Psoas muscle (tissue), 8 donors: Measurements from ENCODE around the gene GPNMB. TPM values are rescaled to one million over a fixed set of nuclear protein-coding genes. Genes with fewer than 3 reads are reported as not detected.
"Not testable (repeated sequence)": the region's sequence is repeated elsewhere in the genome, so short reads cannot be mapped to it uniquely, and the experiment has no call there.

ENCODE experiments used
- ATAC-seq, 4 donors: fragments of 200-7000 bp; cut with Tn5 transposase; one replicate each; pipeline ENCODE4 v1.9.1; 2020; ENCODE audit warnings: moderate library complexity in 3 of 4, mild to moderate bottlenecking in 2 of 4
- DNase-seq, 2 donors: peaks; one replicate each; pipeline ENCODE4 v3.0.0-alpha.2; 2020
- H3K27ac ChIP-seq: fragments of 200-600 bp; one replicate; pipeline ENCODE4 v1.8.0; 2022
- H3K27me3 ChIP-seq, 3 donors: fragments of 200-600 bp in 1 of 3; one replicate each; pipeline versions ENCODE4 v1.6.1 to v1.8.0; 2013 to 2022; ENCODE audit warnings: low read length in 2 of 3, mild to moderate bottlenecking in 2 of 3, moderate library complexity in 1 of 3; ENCODE audit not compliant: insufficient read depth in 3 of 3
- H3K36me3 ChIP-seq, 2 donors: fragments of 200-600 bp in 1 of 2; one replicate each; pipeline versions ENCODE4 v1.6.1 to v1.8.0; 2013 to 2022; ENCODE audit warnings: low read depth in 1 of 2, mild to moderate bottlenecking in 1 of 2, moderate library complexity in 1 of 2; ENCODE audit not compliant: insufficient read depth in 1 of 2
- H3K4me1 ChIP-seq: fragments of 200-600 bp; one replicate; pipeline ENCODE4 v1.8.0; 2022
- H3K4me3 ChIP-seq: fragments of 200-600 bp; one replicate; pipeline ENCODE4 v1.8.0; 2022; ENCODE audit warnings: mild to moderate bottlenecking
- H3K9me3 ChIP-seq: fragments of 200-600 bp; one replicate; pipeline ENCODE4 v1.8.0; 2022
- CTCF ChIP-seq: fragments of 200-600 bp; IDR thresholded peaks from one replicate; pipeline ENCODE4 v1.8.0; 2022; ENCODE audit warnings: antibody characterized with exemption
- WGBS, 3 donors: extraction: QIAGEN DNeasy Blood & Tissue Kit; methylation state at CpG; one replicate each; pipeline versions ENCODE4 v1.1.6 to v1.1.7; 2013; 5-methylcytosine and 5-hydroxymethylcytosine counted together
- intact Hi-C, 2 donors: fragments of 100-400 bp; cut with DNase I; formaldehyde crosslinking; loops; one replicate each; pipeline versions ENCODE4 v1.11.0 to v1.14.2; 2022
- long read RNA-seq, 2 donors: library from polyadenylated mRNA; unstranded; transcript quantifications; one replicate each; pipeline ENCODE4 v2.0.0, GENCODE V29; 2021
- polyA plus RNA-seq, 3 donors: library from polyadenylated mRNA; stranded (reverse); fragments of 200-250 nt; gene quantifications; one replicate each; pipeline ENCODE4 v1.2.3, GENCODE V29; 2013
- total RNA-seq, 4 donors: library from RNA; stranded (reverse); fragmentation: NEBNext Ultra II Directional in 2 of 4; extraction: Animal tissue kit (Norgen Biotek cat#: 25700) in 2 of 4; gene quantifications; one replicate each; pipeline versions ENCODE4 v1.2.1 to v1.2.4, GENCODE V29; 2021 to 2023
- donor health status: healthy with polysubstance abuse.
- donor health status: DM: no; HTN: no; CAD: no; lungs with moderate emphysema.
- donor health status: Bipolar disorder and iron deficiency.
- donor health status: healthy.
- donor health status: DM: yes; HTN: yes; CAD: no.
- donor health status: DM: no; HTN: no; CAD: no.
- donor health status: DM: no; HTN: no; CAD: no.
- donor health status: DM: yes; HTN: yes; CAD: no.

Gene GPNMB
- total RNA-seq: 10 to 100 TPM; 11.2 to 24.9 (median 17.6) TPM
- 10 to 100 TPM in 1 of 3 donors, 1 to 10 TPM in 2; 4.3 to 10.7 (median 7.6) TPM for polyA plus RNA-seq
- long read RNA-seq, donor 1, transcript GPNMB-207 (2 exons, 808 nt): major isoform, 6 of 11 reads
- long read RNA-seq, donor 1, partial matches to known transcripts: 2 of 11 reads
- long read RNA-seq, donor 1, other reads (novel, unspliced or antisense): 0 of 11 reads
- long read RNA-seq, donor 2, partial matches to known transcripts: 0 of 7 reads
- long read RNA-seq, donor 2, other reads (novel, unspliced or antisense): 3 of 7 reads

- Histone ChIP-seq H3K27ac (peak within 1 kb of the TSS; percentile 55), H3K36me3 (no peaks in the 10 kb centered on the region), H3K4me3 (peak within 1 kb of the TSS; percentile 61), H3K9me3 (no peaks in the 10 kb centered on the region), H3K4me1 (peaks cover 7% of the 10 kb centered on the region), H3K27me3 (peaks cover 0 to 13% (median 6%) of the 10 kb centered on the region in 3 donors)
- intact Hi-C loops: no loop called here
- ATAC-seq (peak in 3 of 4 donors; percentile 58 to 70 (median 70)), DNase-seq (peak in 1 of 2 donors; percentile 33)
- WGBS, 3 donors: 29 to 48% (median 35%) methylated on average over 7 of the region's 7 CpGs
- no peak for TF ChIP-seq CTCF
Observed at GRCh38 chr7:23246555-23246954, at the start of gene GPNMB. GPNMB (plus strand) TSS chr7:23246775; CDS start chr7:23246858, 83 bp downstream.

GRCh38 chr7:23197745-23198144, 48.8 kb upstream of the GPNMB start:
- H3K4me3 ChIP-seq, DNase-seq, H3K27ac ChIP-seq, ATAC-seq, H3K4me1 ChIP-seq, H3K9me3 ChIP-seq, intact Hi-C loops, H3K27me3 ChIP-seq: not testable (repeated sequence)
- 90 to 97% (median 96%) methylated on average over 5 of the region's 5 CpGs for WGBS, 3 donors
- peaks cover 4 to 66% of the 10 kb centered on the region in 2 donors for H3K36me3 ChIP-seq

GRCh38 chr7:23200331-23200730, 46.2 kb upstream of the GPNMB start:
- Histone ChIP-seq H3K4me3 (no peak overlapping the region), H3K27me3 (no peaks in the 10 kb centered on the region), H3K36me3 (peaks cover 4 to 48% of the 10 kb centered on the region in 2 donors), H3K27ac (no peak overlapping the region), H3K4me1 (no peaks in the 10 kb centered on the region), H3K9me3 (no peaks in the 10 kb centered on the region)
- intact Hi-C loops: no loop called here
- 78 to 92% (median 88%) methylated on average over 2 of the region's 2 CpGs for WGBS, 3 donors
- no peak for TF ChIP-seq CTCF
- DNase-seq: no peak
- ATAC-seq: no peak

GRCh38 chr7:23204241-23204640, 42.3 kb upstream of the GPNMB start:
- DNase-seq (no peak), ATAC-seq (no peak)
- Histone ChIP-seq H3K4me3 (no peak overlapping the region), H3K36me3 (peaks cover 2 to 30% of the 10 kb centered on the region in 2 donors), H3K4me1 (no peaks in the 10 kb centered on the region), H3K27ac (no peak overlapping the region), H3K9me3 (no peaks in the 10 kb centered on the region), H3K27me3 (no peaks in the 10 kb centered on the region)
- no peak for TF ChIP-seq CTCF
- 91 to 97% (median 95%) methylated on average over 1 of the region's 1 CpG for WGBS, 3 donors
- intact Hi-C loops: no loop called here

GRCh38 chr7:23205577-23205908, 41.0 kb upstream of the GPNMB start:
- WGBS, 3 donors: 89 to 94% (median 92%) methylated on average over 2 of the region's 2 CpGs
- intact Hi-C loops: no loop called here
- no peak overlapping the region for H3K27ac ChIP-seq

More at GRCh38 chr7:23205577-23205908, 41.0 kb upstream of the GPNMB start:
- no peak for TF ChIP-seq CTCF
- Histone ChIP-seq H3K9me3 (no peaks in the 10 kb centered on the region), H3K4me1 (no peaks in the 10 kb centered on the region), H3K36me3 (peaks cover 0 to 17% of the 10 kb centered on the region in 2 donors), H3K4me3 (peak overlapping the region; percentile 49), H3K27me3 (no peaks in the 10 kb centered on the region)
- DNase-seq (no peak), ATAC-seq (no peak)
